Skeletal muscle tissue (tissue), 4 donors: ENCODE results near the gene GSDME. TPM values are rescaled to one million over a fixed set of nuclear protein-coding genes. Genes with fewer than 3 reads are reported as not detected.

Experiments used
- H3K27ac ChIP-seq: one replicate; pipeline ENCODE4 v1.7.0; 2013; ENCODE audit warnings: mild to moderate bottlenecking, low read depth, low read length, inconsistent platforms
- H3K27me3 ChIP-seq, 3 donors: one replicate each; pipeline ENCODE4 v1.7.0; 2013; ENCODE audit warnings: low read length in 3 of 3; ENCODE audit not compliant: control insufficient read depth in 3 of 3, insufficient read depth in 3 of 3
- H3K36me3 ChIP-seq, 3 donors: one replicate each; pipeline ENCODE4 v1.7.0; 2013; ENCODE audit warnings: low read length in 3 of 3; ENCODE audit not compliant: control insufficient read depth in 3 of 3, insufficient read depth in 3 of 3
- H3K4me1 ChIP-seq, 3 donors: one replicate each; pipeline ENCODE4 v1.7.0; 2013; ENCODE audit warnings: low read length in 3 of 3, mild to moderate bottlenecking in 3 of 3; ENCODE audit not compliant: control insufficient read depth in 3 of 3, insufficient read depth in 3 of 3
- H3K4me3 ChIP-seq, 3 donors: one replicate each; pipeline ENCODE4 v1.7.0; 2013; ENCODE audit warnings: low read length in 3 of 3
- H3K9ac ChIP-seq, 3 donors: one replicate each; pipeline ENCODE4 v1.7.0; 2013; ENCODE audit warnings: low read length in 3 of 3, mild to moderate bottlenecking in 3 of 3, moderate library complexity in 2 of 3, low read depth in 1 of 3
- H3K9me3 ChIP-seq, 3 donors: one replicate each; pipeline ENCODE4 v1.7.0; 2013; ENCODE audit warnings: low read length in 3 of 3; ENCODE audit not compliant: control insufficient read depth in 3 of 3
- total RNA-seq: library from RNA; depleted of rRNA; stranded (reverse); fragments of >200 nt; gene quantifications from one replicate; pipeline ENCODE4 v1.2.3, GENCODE V29; 2014
- donor health status: Osteomylitis.

Gene GSDME
- total RNA-seq, 1 donor from 2014 or later, result 11.0 TPM

DNA sequence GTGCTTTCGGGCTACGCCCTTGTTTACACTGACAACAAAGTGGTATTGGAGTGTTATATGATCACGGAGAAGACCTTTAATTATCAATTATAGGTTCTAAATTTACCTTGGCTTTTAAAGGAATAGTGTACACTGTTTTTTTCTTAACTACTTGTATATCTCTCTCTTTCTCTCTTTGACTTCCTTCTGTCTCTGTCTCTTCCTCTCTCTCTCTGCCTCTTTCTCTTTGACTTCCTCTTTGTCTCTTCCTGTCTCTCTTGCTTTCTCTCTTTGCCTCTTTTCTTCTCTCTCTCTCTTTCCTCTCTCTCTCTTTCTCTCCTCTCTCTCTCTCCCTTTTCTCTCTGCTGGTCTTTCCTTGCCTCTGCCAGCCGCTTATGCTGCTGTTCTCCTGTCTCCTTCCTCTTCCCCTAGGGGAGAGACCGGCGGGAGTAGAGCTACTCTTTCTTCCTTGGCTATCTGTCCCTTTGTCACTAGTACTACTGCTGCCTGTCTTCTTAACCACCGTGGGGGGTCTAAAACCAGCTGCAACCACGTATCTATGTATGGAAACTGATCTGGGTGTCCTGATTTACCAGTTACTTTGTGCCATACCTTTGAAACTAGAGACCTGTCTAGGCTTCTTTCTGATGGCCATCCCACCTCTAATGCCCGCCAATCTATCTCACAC lies 36.9 kb upstream of the GSDME start:
- no peaks in the 10 kb centered on the region for H3K27me3 ChIP-seq
- H3K9ac ChIP-seq, result no peak overlapping the region
- no peak overlapping the region for H3K27ac ChIP-seq
- H3K4me3 ChIP-seq, result no peak overlapping the region
- no peaks in the 10 kb centered on the region for H3K9me3 ChIP-seq
- no peaks in the 10 kb centered on the region for H3K36me3 ChIP-seq
- no peaks in the 10 kb centered on the region for H3K4me1 ChIP-seq

DNA sequence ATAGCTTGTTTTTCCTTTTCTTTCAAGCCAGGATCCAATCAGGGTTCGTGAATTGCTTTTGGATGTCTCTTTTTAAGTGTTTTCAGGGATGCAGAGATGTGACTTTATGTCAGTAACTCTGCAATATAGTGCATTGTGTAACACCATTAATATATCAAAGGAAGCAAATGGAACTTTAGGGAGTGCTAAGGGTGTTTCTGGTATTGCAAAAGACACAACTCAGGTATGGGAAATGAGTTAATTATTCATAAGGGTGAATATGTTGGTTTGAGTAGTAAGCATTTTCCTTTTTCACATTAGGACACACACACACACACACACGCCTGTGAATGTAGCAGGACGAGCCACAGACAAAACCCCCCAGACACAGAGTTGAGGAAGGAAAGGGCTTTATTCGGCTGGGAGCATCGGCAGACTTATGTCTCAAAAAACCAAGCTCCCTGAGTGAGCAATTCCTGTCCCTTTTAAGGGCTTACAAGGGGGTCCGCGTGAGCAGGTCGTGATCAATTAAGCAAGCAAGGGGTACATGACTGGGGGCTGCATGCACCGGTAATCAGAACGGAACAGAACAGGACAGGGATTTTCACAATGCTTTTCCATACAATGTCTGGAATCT lies 31.8 kb upstream of the GSDME start:
- Histone ChIP-seq H3K36me3 (no peaks in the 10 kb centered on the region), H3K27ac (no peak overlapping the region), H3K4me1 (peaks cover 8 to 11% (median 10%) of the 10 kb centered on the region in 3 donors), H3K9ac (no peak overlapping the region), H3K4me3 (no peak overlapping the region), H3K27me3 (no peaks in the 10 kb centered on the region), H3K9me3 (no peaks in the 10 kb centered on the region)

DNA sequence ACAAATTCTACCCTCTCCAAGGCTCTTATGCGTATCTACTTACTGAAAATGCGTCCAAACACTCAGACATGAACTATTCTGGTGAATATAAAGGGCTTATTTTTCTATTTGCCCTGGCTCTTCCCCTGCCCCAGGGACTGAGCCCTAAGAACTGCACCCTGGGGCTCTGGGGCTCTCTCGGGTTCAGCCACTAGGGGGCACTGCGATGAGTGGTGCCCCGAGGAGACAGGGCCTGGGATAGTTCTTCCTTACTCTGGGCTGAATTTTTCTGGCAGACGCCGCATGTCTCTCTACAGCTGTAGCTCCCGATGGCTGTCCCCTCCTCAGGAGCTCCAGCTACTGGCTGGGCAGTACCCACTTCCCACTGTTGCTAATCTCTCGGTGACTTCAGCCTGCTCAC lies 30.8 kb upstream of the GSDME start:
- no peak overlapping the region for H3K27ac ChIP-seq
- H3K27me3 ChIP-seq, result no peaks in the 10 kb centered on the region

DNA sequence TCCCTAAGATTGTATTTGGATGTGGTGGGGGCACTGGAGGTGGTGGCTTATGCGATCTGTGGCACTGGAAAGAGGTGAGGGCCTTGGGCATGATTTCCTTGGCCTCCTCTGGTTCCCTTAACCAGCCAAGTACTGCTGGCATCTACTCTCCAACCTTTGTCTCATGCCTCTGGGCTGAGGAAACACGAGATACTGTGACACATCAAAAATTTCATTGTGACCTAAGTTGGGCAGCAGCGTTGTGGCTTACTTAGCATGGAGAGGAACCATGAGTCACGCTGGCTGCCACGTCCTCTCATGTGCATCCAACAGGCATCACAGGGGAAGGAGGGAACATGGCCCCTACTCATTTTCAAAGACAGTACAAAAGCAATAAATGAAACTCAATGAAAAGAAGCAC lies 29.7 kb upstream of the GSDME start:
- Histone ChIP-seq H3K27ac (peak overlapping the region; percentile 63), H3K4me1 (peaks cover 8 to 15% (median 11%) of the 10 kb centered on the region in 3 donors), H3K9me3 (no peaks in the 10 kb centered on the region), H3K9ac (no peak overlapping the region), H3K4me3 (no peak overlapping the region), H3K36me3 (no peaks in the 10 kb centered on the region), H3K27me3 (no peaks in the 10 kb centered on the region)

More for the DNA sequence above, 30.8 kb upstream of the GSDME start:
- Histone ChIP-seq H3K4me1 (peaks cover 8 to 15% (median 11%) of the 10 kb centered on the region in 3 donors), H3K9me3 (no peaks in the 10 kb centered on the region), H3K4me3 (no peak overlapping the region), H3K9ac (no peak overlapping the region), H3K36me3 (no peaks in the 10 kb centered on the region)

DNA sequence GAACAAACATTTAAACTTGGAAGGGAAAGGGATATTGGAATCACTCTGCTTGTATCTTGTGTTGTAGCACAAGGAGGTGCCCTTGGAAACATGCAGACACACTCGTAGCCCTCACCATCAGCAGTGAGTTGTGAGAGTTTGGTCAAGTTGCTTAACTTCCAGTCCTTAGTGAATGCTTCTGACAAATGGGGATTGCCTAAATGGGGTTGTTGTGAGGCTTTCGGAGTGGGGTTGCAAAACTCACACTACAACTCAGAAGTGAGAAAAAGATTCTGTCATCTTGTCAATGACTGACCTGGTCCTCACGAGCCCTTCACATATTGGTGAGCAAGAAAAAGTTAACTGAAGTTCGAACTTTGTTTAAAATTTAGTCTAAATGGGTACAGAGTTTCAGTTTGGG lies 29.0 kb upstream of the GSDME start:
- no peaks in the 10 kb centered on the region for H3K27me3 ChIP-seq
- H3K4me3 ChIP-seq, result no peak overlapping the region
- no peaks in the 10 kb centered on the region for H3K36me3 ChIP-seq
- peak overlapping the region; percentile 63 for H3K27ac ChIP-seq
- H3K9me3 ChIP-seq, result no peaks in the 10 kb centered on the region
- H3K9ac ChIP-seq, result no peak overlapping the region
- H3K4me1 ChIP-seq, result peaks cover 8 to 15% (median 11%) of the 10 kb centered on the region in 3 donors

DNA sequence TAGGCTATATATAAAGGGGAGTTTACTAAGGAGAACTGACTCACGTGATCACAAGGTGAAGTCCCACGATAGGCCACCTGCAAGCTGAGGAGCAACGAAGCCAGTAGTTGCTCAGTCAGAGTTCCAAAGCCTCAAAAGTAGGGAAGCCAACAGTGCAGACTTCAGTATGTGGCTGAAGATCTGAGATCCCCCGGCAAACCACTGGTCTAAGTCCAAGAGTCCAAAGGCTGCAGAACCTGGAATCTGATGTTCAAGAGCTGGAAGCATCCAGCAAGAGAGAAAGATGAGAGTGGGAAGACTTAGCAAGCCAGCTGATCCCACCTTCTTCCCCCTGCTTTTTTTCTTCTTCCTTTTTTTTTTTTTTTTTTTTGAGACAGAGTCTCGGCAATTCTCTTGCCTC lies 27.0 kb upstream of the GSDME start:
- Histone ChIP-seq H3K4me3 (no peak overlapping the region), H3K4me1 (peaks cover 11 to 20% (median 16%) of the 10 kb centered on the region in 3 donors), H3K9ac (no peak overlapping the region), H3K27me3 (no peaks in the 10 kb centered on the region), H3K36me3 (no peaks in the 10 kb centered on the region), H3K27ac (no peak overlapping the region), H3K9me3 (no peaks in the 10 kb centered on the region)

DNA sequence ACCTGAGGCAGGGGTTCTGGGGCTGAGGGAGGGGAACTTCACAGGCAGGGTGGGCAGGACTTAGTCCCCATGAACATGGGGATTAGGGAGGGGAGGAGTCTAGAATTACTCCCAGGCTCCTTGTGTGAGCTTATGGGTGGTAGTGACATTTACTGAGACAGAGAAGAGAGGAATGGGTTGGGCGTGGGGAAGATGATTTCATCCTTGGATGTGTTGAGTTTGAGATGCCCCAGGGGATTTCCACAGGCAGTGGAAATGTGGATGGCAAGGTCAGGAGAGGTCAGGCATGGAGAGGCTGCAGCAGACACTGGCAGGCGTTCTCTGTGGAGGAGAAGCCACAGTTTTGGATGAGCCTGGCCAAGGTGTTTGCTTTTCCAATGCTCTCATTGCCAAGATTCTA lies 26.4 kb upstream of the GSDME start:
- no peak overlapping the region for H3K4me3 ChIP-seq
- H3K9me3 ChIP-seq, result no peaks in the 10 kb centered on the region
- no peaks in the 10 kb centered on the region for H3K27me3 ChIP-seq
- H3K9ac ChIP-seq, result no peak overlapping the region
- peaks cover 11 to 26% (median 22%) of the 10 kb centered on the region in 3 donors for H3K4me1 ChIP-seq
- H3K27ac ChIP-seq, result no peak overlapping the region
- no peaks in the 10 kb centered on the region for H3K36me3 ChIP-seq

DNA sequence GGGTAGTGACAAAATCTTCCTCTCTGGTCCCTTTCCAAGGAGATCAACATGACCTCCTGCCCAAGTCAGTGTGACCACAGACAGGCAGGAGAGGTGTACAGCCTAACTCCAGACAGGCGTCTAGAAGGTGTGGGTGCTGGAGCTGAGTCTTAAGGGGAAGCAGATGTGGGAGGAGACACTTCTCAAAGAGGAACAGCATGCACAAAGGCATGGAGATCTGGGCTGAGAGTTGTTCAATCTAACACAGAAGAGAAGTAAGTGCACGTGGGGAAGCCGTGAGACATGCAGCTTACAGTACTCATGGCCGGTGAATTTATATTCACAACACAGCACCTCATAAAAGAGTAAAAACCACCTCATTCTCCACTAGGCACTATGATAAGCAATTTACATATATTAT lies 23.8 kb upstream of the GSDME start:
- Histone ChIP-seq H3K9ac (no peak overlapping the region), H3K9me3 (no peaks in the 10 kb centered on the region), H3K27me3 (no peaks in the 10 kb centered on the region), H3K36me3 (no peaks in the 10 kb centered on the region), H3K27ac (no peak overlapping the region), H3K4me3 (no peak overlapping the region), H3K4me1 (peaks cover 0 to 20% (median 19%) of the 10 kb centered on the region in 3 donors)

DNA sequence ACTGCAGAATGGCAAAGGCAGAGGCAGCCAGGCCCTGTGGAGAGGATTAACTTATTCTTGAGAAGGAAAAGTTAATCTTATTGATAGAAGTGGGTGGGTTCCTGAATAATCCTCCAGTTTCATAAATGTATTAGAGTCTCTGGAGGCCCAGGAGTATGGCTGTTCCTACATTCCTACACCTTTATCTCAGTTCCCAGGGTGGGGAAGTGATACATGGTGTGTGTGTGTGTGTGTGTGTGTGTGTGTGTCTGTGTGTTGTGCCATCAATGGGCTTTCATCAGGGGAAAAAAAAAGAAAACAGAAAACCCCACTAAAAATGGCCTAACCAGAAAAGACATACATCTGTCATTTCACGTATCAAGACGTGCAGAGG lies 22.0 kb upstream of the GSDME start:
- Histone ChIP-seq H3K36me3 (no peaks in the 10 kb centered on the region), H3K4me1 (peaks cover 0 to 20% (median 19%) of the 10 kb centered on the region in 3 donors), H3K27ac (peak overlapping the region; percentile 85), H3K9me3 (no peaks in the 10 kb centered on the region), H3K4me3 (peak overlapping the region; percentile 10 to 57 (median 23)), H3K9ac (peak overlapping the region in 2 of 3 donors; percentile 66 to 67), H3K27me3 (no peaks in the 10 kb centered on the region)

DNA sequence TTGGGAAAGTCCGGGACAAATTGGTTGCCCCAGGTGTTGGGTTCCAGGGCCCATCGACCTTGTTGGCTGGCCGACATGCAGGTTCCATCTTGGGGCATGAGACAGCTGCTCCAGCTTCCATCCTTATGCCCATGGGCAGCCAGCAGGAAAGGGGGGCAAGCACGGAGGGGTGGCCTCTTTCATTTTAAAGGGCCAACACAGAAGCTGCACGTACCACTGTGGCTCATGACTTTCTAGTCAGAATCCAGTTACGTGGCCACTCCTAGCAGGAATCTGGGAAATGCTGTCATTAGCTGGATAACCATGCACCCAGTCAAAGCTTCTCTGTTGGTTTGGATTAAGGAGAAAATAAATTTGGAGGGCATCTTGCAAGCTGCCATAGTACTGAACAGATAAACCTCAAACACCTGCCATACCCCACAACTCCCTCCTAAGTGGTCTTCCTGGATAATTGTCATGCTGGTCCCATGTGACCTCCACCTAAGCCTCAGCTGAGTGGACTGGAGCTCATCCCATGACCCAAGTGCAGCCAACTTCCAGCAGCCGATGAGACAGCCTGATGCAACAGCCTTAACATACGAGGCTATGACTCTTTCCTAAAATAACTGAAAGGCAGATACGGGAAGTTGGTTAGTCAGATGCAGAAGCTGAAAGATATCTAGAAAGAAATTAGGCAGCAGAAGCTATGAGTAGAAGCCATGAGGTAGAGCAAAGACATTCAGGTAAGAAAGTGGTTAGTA lies 21.4 kb upstream of the GSDME start:
- Histone ChIP-seq H3K9ac (peak overlapping the region in 2 of 3 donors; percentile 66 to 67), H3K36me3 (no peaks in the 10 kb centered on the region), H3K9me3 (no peaks in the 10 kb centered on the region), H3K4me1 (peaks cover 0 to 19% (median 19%) of the 10 kb centered on the region in 3 donors), H3K27ac (peak overlapping the region; percentile 85), H3K4me3 (peak overlapping the region; percentile 10 to 57 (median 23)), H3K27me3 (no peaks in the 10 kb centered on the region)
